Breast epithelium (tissue), 3 donors: ENCODE measurements around the gene TMEM208.

Experiments
- POLR2A ChIP-seq: fragments of 450-650 bp; IDR thresholded peaks from one replicate; pipeline ENCODE4 v1.6.1; 2016; ENCODE audit warnings: antibody characterized with exemption, mild to moderate bottlenecking, moderate library complexity
- POLR2AphosphoS5 ChIP-seq, 3 donors: sonication (generic); formaldehyde crosslinking; IDR thresholded peaks; one replicate each; pipeline ENCODE4 v1.6.1; 2017; ENCODE audit warnings: antibody characterized with exemption in 3 of 3
- TF ChIP-seq, protein P1 (sequence below), 3 donors: fragments of 450-650 bp; IDR thresholded peaks; one replicate each; pipeline ENCODE4 v1.5.1; 2016 to 2017; ENCODE audit warnings: antibody characterized with exemption in 3 of 3, mild to moderate bottlenecking in 3 of 3, moderate library complexity in 3 of 3

DNA sequence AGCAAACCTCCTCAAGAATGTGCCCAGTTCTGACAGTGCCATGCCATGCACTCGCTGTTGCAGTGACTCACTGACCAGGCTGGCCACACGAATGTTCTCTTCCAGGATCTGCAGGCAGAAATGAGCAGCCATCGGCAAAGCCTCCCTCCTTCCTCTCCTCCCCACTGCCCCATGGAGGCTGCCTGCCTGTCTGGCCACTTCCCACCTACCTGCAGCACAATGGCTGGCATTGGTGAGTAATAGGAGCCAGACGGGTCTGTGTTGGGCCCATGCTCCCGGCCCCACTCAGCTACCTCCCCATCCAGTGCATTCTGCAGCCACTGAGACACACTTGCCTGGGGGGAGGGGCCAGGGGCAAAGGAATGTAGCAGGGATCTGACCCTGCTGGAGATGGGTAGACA is 40.4 kb upstream of the TMEM208 start:
- TF ChIP-seq, protein P1, sequence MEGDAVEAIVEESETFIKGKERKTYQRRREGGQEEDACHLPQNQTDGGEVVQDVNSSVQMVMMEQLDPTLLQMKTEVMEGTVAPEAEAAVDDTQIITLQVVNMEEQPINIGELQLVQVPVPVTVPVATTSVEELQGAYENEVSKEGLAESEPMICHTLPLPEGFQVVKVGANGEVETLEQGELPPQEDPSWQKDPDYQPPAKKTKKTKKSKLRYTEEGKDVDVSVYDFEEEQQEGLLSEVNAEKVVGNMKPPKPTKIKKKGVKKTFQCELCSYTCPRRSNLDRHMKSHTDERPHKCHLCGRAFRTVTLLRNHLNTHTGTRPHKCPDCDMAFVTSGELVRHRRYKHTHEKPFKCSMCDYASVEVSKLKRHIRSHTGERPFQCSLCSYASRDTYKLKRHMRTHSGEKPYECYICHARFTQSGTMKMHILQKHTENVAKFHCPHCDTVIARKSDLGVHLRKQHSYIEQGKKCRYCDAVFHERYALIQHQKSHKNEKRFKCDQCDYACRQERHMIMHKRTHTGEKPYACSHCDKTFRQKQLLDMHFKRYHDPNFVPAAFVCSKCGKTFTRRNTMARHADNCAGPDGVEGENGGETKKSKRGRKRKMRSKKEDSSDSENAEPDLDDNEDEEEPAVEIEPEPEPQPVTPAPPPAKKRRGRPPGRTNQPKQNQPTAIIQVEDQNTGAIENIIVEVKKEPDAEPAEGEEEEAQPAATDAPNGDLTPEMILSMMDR (IDR thresholded peaks at IDR 0.05), result no peak
- TF ChIP-seq POLR2A (no peak), POLR2AphosphoS5 (IDR thresholded peaks at IDR 0.05) (no peak)
